ENCODE results near the gene SPG11.
"Not testable (repeated sequence)": the region's sequence is repeated elsewhere in the genome, so short reads cannot be mapped to it uniquely, and the experiment has no call there.

SPG11 gene

GRCh38 chr15:44536302-44536961 is 127.0 kb downstream of the SPG11 start:
- in situ Hi-C loops (cut with MboI; ENCODE audit: low pct_unique_long_range_greater_than_20kb, low sequenced_read_pairs) = loop anchor here (25.0 kb wide), 1 partner anchor 649 kb away; no protein-coding TSS in a partner anchor

GRCh38 chr15:44535523-44536301 is 127.8 kb downstream of the SPG11 start:
- no peak for DNase-seq
- in situ Hi-C loops (cut with MboI; ENCODE audit: low pct_unique_long_range_greater_than_20kb, low sequenced_read_pairs) = loop anchor here (25.0 kb wide), 1 partner anchor 648 kb away; no protein-coding TSS in a partner anchor

More at GRCh38 chr15:44536302-44536961, 127.0 kb downstream of the SPG11 start:
- DNase-seq = no peak

GRCh38 chr15:44535092-44535491 is 128.4 kb downstream of the SPG11 start:
- in situ Hi-C loops (cut with MboI; ENCODE audit: low pct_unique_long_range_greater_than_20kb, low sequenced_read_pairs) = loop anchor here (25.0 kb wide), 1 partner anchor 648 kb away; no protein-coding TSS in a partner anchor

GRCh38 chr15:44532689-44533088 is 130.8 kb downstream of the SPG11 start:
- DNase-seq = no peak
- in situ Hi-C loops (cut with MboI; ENCODE audit: low pct_unique_long_range_greater_than_20kb, low sequenced_read_pairs) = loop anchor here (25.0 kb wide), 1 partner anchor 645 kb away; no protein-coding TSS in a partner anchor

More at GRCh38 chr15:44535092-44535491, 128.4 kb downstream of the SPG11 start:
- no peak for DNase-seq

- DNase-seq = not testable (repeated sequence)
- in situ Hi-C loops (cut with MboI; ENCODE audit: low pct_unique_long_range_greater_than_20kb, low sequenced_read_pairs) = loop anchor here (25.0 kb wide), 1 partner anchor 645 kb away; no protein-coding TSS in a partner anchor
Measured at GRCh38 chr15:44532275-44532674, 131.2 kb downstream of the SPG11 start.

GRCh38 chr15:44530653-44531052 is 132.8 kb downstream of the SPG11 start:
- in situ Hi-C loops (cut with MboI; ENCODE audit: low pct_unique_long_range_greater_than_20kb, low sequenced_read_pairs) = loop anchor here (25.0 kb wide), 1 partner anchor 643 kb away; no protein-coding TSS in a partner anchor
- DNase-seq = no peak

- no peak for DNase-seq
- in situ Hi-C loops (cut with MboI; ENCODE audit: low pct_unique_long_range_greater_than_20kb, low sequenced_read_pairs) = loop anchor here (25.0 kb wide), 1 partner anchor 643 kb away; no protein-coding TSS in a partner anchor
Measured at GRCh38 chr15:44529864-44530604, 133.4 kb downstream of the SPG11 start.

GRCh38 chr15:44527241-44527640 is 136.2 kb downstream of the SPG11 start:
- in situ Hi-C loops (cut with MboI; ENCODE audit: low pct_unique_long_range_greater_than_20kb, low sequenced_read_pairs) = loop anchor here (25.0 kb wide), 1 partner anchor 640 kb away; no protein-coding TSS in a partner anchor
- no peak for DNase-seq

GRCh38 chr15:44525018-44525417 is 138.4 kb downstream of the SPG11 start:
- no peak for DNase-seq
- in situ Hi-C loops (cut with MboI; ENCODE audit: low pct_unique_long_range_greater_than_20kb, low sequenced_read_pairs) = loop anchor here (25.0 kb wide), 1 partner anchor 638 kb away; no protein-coding TSS in a partner anchor

- in situ Hi-C loops (cut with MboI; ENCODE audit: low pct_unique_long_range_greater_than_20kb, low sequenced_read_pairs) = no loop called here
- DNase-seq = no peak
Measured at GRCh38 chr15:44519537-44519936, 143.9 kb downstream of the SPG11 start.

GRCh38 chr15:44516436-44516835 is 147.0 kb downstream of the SPG11 start:
- DNase-seq = no peak
- in situ Hi-C loops (cut with MboI; ENCODE audit: low pct_unique_long_range_greater_than_20kb, low sequenced_read_pairs) = no loop called here
